ENCODE data around the gene FRAT2. TPM values are rescaled to one million over a fixed set of nuclear protein-coding genes. Genes with fewer than 3 reads are reported as not detected.
A peak's percentile ranks its signal among the peaks of the same experiment; 100 is the strongest.

Gene FRAT2
- total RNA-seq, 1 donor from 2014 or later, result 8.6 TPM

DNA sequence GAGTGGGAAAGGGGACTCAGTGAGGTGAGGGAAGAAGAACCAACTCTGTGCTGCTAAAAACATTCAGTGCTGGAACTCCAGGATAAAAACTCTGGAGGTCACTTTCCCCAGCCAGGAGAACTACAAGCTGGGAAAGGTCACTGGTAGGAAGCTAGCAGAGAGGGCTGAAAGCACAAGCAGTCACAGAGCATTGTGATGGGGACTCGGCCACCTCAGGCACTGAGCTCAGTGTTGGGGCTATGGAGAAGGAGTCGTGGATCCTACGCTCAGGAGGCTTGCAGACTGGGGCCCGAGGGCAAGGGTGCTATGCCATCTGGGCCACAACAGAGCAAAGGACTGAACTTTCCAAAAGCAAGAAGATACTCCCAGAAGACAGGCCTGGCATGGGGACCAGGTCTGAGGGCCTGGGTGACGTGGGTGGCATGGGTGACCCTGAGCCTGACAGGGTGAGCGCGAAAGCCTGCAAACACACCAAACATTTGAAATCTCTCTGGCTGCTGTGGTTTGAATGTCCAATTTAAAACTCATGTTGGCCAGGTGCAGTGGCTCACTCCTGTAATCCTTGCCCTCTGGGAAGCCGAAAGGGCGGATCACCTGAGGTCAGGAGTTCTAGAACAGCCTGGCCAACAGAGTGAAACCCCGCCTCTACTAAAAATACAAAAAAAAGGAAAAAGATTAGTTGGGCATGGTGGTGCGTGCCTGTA lies 32.3 kb downstream of the FRAT2 start:
- Mint-ChIP-seq H3K36me3 (ENCODE audit: low read depth) (no peaks in the 10 kb centered on the region), H3K27me3 (ENCODE audit: low read depth) (no peaks in the 10 kb centered on the region), H3K4me1 (no peaks in the 10 kb centered on the region), H3K9me3 (no peaks in the 10 kb centered on the region), H3K27ac (ENCODE audit: unreplicated experiment) (no peak overlapping the region), H3K4me3 (no peak overlapping the region)
- TF ChIP-seq, protein P1, sequence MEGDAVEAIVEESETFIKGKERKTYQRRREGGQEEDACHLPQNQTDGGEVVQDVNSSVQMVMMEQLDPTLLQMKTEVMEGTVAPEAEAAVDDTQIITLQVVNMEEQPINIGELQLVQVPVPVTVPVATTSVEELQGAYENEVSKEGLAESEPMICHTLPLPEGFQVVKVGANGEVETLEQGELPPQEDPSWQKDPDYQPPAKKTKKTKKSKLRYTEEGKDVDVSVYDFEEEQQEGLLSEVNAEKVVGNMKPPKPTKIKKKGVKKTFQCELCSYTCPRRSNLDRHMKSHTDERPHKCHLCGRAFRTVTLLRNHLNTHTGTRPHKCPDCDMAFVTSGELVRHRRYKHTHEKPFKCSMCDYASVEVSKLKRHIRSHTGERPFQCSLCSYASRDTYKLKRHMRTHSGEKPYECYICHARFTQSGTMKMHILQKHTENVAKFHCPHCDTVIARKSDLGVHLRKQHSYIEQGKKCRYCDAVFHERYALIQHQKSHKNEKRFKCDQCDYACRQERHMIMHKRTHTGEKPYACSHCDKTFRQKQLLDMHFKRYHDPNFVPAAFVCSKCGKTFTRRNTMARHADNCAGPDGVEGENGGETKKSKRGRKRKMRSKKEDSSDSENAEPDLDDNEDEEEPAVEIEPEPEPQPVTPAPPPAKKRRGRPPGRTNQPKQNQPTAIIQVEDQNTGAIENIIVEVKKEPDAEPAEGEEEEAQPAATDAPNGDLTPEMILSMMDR (conservative IDR thresholded peaks at IDR 0.05), result no peak
- DNase-seq (ENCODE audit: low read depth, low spot score), result no peak

DNA sequence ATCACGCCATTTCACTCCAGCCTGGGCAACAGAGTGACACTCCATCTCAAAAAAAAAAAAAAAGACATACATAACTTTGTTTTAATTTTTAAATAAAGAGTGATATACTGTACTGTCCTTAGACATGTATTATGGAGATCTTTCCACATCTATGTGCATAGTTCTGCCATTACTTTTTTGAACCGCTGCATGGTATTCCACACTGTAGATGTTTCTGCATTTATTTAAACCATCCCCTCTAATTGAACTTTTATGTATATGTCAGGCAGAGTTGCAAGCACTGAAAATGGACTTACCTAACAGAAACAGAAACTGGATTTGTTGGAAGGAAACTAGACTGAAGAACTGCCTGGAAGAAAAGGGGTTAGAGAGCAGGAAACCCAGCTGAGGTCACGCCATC lies 33.5 kb downstream of the FRAT2 start:
- Mint-ChIP-seq H3K36me3 (ENCODE audit: low read depth) (no peaks in the 10 kb centered on the region), H3K9me3 (no peaks in the 10 kb centered on the region), H3K4me1 (no peaks in the 10 kb centered on the region), H3K27ac (ENCODE audit: unreplicated experiment) (no peak overlapping the region), H3K4me3 (no peak overlapping the region), H3K27me3 (ENCODE audit: low read depth) (no peaks in the 10 kb centered on the region)
- DNase-seq (ENCODE audit: low read depth, low spot score), result no peak
- TF ChIP-seq, protein P1 (conservative IDR thresholded peaks at IDR 0.05), result no peak

DNA sequence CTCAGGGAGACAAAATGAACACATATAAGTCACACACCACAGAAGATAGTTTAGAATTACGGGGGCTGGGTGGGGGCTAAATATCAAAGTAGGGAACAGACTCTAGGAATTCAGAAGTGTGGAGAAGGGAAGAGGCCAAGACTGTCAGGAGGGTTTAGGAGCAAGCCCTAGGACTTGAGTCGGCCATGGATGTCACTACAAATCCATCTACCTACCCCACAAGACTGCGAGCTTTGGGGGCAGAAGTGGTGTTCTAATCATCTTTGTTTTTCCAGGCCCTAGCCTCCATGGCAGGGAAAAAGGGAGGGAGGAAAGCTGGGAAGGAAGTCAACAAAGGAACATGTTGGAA lies 36.3 kb downstream of the FRAT2 start:
- TF ChIP-seq, protein P1 (conservative IDR thresholded peaks at IDR 0.05), result no peak
- no peak for DNase-seq (ENCODE audit: low read depth, low spot score)
- no peaks in the 10 kb centered on the region for H3K4me1 Mint-ChIP-seq
- no peak overlapping the region for H3K27ac Mint-ChIP-seq (ENCODE audit: unreplicated experiment)
- H3K36me3 Mint-ChIP-seq (ENCODE audit: low read depth), result no peaks in the 10 kb centered on the region
- H3K27me3 Mint-ChIP-seq (ENCODE audit: low read depth), result no peaks in the 10 kb centered on the region
- no peak overlapping the region for H3K4me3 Mint-ChIP-seq
- H3K9me3 Mint-ChIP-seq, result no peaks in the 10 kb centered on the region

DNA sequence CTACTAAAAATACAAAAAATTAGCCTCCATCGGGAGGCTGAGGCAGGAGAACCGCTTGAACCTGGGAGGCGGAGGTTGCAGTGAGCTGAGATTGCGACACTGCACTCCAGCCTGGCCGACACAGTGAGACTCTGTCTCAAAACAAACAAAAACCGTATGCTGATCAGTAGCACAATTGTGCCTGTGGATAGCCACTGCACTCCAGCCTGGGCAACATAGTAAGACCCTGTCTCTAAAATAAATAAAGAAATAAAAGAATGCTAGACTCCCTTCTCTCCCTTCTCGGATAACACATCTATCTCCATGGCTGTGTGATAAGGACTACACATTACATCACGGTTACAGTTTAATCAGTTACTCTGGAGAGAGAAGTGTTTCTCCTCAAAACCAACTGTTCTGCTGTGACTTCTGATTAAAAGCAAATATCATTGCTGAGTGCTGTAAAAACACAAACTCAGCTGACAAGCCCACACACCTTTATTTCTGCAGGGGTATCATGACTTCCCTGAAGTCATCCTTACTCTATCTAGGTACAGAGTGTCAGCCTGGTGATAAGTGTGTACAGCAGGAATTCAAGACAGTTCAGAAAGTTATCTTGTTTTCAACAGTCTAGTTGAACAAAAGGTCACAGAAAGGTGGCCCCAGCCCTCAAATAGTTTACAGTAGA lies 36.8 kb downstream of the FRAT2 start:
- Mint-ChIP-seq H3K27ac (ENCODE audit: unreplicated experiment) (no peak overlapping the region), H3K4me1 (peaks cover 2% of the 10 kb centered on the region), H3K36me3 (ENCODE audit: low read depth) (no peaks in the 10 kb centered on the region), H3K27me3 (ENCODE audit: low read depth) (no peaks in the 10 kb centered on the region), H3K9me3 (no peaks in the 10 kb centered on the region), H3K4me3 (no peak overlapping the region)
- TF ChIP-seq, protein P1 (conservative IDR thresholded peaks at IDR 0.05), result no peak
- no peak for DNase-seq (ENCODE audit: low read depth, low spot score)

DNA sequence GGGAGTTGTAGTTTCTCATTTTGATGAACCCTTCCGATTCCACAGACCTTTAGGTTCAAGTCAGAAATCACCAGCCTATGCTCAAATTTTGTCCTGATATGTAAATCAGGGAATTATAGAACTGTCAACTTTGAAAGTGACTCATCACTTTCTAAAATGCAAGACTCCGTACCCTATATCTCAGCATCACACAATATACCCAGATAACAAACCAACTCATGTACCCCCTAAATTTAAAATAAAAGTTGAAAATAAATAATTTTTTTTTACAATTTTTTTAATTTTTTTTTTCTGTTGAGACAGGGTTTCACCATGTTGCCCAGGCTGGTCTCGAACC lies 41.7 kb downstream of the FRAT2 start:
- H3K36me3 Mint-ChIP-seq (ENCODE audit: low read depth), result no peaks in the 10 kb centered on the region
- H3K9me3 Mint-ChIP-seq, result no peaks in the 10 kb centered on the region
- H3K27ac Mint-ChIP-seq (ENCODE audit: unreplicated experiment), result no peak overlapping the region
- no peak for DNase-seq (ENCODE audit: low read depth, low spot score)
- H3K27me3 Mint-ChIP-seq (ENCODE audit: low read depth), result no peaks in the 10 kb centered on the region
- TF ChIP-seq, protein P1 (conservative IDR thresholded peaks at IDR 0.05), result no peak
- H3K4me3 Mint-ChIP-seq, result peak overlapping the region; percentile 90
- H3K4me1 Mint-ChIP-seq, result peaks cover 18% of the 10 kb centered on the region

Data from neural crest cell (in vitro differentiated cells).